ENCODE results near the gene PRDM16.

The PRDM16 gene

GRCh38 chr1:3332043-3332442 is 263.0 kb downstream of the PRDM16 start:
- DNase-seq, result no peak

DNA sequence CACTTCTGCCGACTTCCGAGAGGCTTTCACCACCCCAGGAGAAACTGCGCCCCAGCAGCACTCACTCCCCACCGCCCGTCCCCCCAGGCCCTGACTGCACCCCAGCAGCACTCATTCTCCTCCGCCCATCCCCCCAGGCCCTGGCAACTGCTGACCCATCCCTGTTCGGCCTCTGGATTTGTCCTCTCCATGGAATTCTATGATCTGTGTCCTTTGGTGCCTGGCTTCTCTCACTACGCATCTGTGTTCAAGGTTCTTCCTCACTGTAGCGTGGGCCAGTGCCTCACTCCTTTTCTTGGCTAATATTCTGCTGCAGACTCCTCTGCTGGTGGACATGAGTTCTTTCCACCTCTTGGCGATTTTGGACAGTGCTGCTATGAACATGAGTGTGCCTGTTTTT is 263.7 kb downstream of the PRDM16 start:
- DNase-seq, result no peak

GRCh38 chr1:3333903-3334302 is 264.9 kb downstream of the PRDM16 start:
- no peak for DNase-seq

GRCh38 chr1:3334366-3334765 is 265.4 kb downstream of the PRDM16 start:
- no peak for DNase-seq

DNA sequence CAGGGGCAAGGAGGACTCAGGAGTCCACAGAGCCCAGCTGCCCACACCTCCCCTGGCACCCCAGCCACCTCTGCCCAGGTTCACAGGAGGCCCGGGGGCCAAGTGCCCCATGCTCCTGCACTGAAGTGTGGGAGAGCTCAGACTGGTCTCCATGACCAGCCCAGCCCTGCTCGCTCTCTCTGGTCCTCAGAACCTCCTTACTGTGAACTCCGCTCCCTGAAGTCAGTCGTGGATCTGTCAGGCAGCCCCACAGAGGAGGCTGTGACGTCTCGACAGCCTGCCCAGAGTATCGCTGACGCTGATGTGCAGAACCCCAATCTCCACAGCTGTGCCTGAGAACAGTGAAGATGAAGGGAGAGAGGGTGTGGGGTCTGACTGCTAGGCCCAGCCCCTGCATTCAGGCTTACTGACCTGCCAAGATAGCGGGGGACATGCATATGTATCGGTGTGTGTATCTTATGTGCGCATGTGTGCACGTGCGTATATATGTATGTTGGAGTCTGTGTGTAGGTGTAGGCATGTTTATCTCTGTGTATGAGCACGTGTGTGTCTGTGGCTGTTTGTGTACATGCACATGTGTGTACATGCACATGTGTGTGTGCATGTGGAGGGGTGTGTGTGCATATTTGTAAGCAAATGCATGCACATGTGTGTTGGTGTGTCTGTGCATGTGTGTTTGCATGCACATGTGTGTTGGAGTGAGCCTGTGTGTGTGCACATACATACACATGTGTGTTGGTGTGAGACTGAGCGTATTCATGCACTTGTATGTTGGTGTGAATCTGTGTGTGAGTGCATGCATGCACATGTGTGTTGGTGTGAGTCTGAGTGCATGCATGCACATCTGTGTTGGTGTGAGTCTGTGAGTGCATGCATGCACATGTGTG is 267.0 kb downstream of the PRDM16 start:
- no peak for DNase-seq

- no peak for DNase-seq
These were observed 267.9 kb downstream of the PRDM16 start for GRCh38 chr1:3336641-3337630.

- DNase-seq, result no peak
These were observed 269.1 kb downstream of the PRDM16 start for GRCh38 chr1:3337798-3338724.

DNA sequence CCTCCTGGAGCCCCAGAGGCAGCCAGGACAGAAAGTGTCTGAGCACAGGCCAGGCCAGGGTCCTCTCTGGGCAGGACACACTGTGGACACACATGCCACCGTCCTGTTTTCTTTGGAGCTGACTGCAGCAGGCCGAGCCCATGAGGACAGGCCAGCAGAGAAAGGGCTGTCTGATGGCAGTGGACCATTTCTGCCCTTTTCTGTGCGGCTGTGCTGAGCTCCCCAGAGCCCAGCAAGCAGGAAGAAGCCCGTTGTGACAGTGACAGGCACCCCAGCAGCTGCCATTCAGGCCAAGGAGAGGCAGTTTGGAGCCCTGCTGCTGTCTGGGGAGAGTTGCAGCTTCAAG is 269.7 kb downstream of the PRDM16 start:
- DNase-seq, result no peak

- DNase-seq, result no peak
These were observed 270.9 kb downstream of the PRDM16 start for GRCh38 chr1:3339856-3340255.

GRCh38 chr1:3340548-3341235 is 271.7 kb downstream of the PRDM16 start:
- no peak for DNase-seq

DNA sequence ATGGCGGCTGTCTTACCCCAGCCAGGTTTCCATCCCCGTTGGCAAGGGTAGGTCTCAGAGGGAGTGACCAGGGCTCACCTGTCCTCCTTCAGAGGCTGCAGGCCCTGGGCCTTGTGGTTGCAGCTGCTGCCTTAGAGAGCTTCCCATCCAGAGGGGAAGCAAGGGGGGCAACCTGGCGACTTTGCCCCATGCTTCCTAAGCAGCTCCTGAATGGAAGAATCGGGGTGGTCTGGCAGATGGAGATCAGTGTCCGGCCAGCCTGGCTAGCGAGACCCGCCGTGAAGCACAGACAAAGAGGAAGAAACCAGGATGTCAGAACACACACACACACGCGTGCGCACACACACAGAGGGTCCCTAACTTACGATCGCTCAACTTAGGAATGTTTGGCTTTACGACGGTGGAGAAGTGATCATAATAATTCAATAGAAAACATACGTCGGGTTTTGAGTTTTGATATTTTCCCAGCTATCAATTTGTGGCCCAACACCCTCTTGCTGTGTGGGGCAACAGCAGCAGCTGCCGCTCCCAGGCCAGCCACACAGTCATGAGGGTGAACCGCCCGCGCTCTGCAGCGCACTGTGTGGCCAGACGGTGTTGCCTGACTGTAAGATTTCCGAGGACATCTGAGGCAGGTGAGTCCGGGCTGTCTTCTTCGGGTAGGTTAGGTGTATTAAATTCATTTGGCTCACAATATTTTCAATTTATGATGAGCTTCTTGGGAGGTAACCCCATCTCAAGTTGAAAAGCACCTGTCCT is 272.4 kb downstream of the PRDM16 start:
- DNase-seq, result no peak

- DNase-seq, result no peak
These were observed 274.0 kb downstream of the PRDM16 start for GRCh38 chr1:3342960-3343359.

DNA sequence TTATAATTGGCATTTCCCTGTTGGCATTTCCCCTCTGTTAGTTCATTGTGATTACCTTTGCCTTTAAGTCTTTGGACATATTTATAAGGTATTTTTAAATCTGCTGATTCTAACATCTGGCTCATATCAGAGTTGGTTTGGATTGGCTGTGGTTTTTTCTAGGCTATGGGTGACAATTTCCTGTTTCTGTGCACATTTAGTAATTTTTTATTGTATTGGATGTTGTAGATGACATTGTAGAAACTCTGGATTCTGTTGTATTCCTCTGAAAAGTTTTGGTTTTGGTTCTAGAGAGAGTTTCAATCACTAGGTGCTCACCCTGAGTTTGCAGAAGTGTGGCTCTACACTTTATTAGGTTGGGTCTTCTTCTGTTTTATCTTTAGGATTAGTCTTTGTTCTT is 275.4 kb downstream of the PRDM16 start:
- DNase-seq, result no peak

GRCh38 chr1:3345792-3346191 is 276.8 kb downstream of the PRDM16 start:
- no peak for DNase-seq

DNA sequence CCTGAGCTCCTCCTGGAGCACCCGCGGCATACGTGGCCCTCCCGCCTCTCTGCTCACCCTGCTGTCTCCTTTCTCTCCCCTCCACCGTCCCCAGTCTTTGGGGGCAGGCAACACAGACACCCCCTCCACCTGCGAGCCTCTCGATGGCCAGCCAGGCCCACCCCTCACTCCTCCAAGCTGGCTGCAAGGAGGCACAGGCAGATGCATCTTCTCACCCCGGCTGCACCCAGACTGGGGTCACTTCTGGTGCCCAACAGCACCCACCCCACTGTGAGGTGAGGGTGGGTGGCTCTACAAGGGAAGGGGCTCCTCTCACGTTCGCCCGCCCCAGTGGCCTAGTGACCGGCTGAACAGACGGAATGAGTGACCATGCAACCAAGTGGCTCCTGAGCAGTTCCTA is 277.5 kb downstream of the PRDM16 start:
- no peak for DNase-seq

GRCh38 chr1:3347257-3348020 is 278.4 kb downstream of the PRDM16 start:
- no peak for DNase-seq

DNA sequence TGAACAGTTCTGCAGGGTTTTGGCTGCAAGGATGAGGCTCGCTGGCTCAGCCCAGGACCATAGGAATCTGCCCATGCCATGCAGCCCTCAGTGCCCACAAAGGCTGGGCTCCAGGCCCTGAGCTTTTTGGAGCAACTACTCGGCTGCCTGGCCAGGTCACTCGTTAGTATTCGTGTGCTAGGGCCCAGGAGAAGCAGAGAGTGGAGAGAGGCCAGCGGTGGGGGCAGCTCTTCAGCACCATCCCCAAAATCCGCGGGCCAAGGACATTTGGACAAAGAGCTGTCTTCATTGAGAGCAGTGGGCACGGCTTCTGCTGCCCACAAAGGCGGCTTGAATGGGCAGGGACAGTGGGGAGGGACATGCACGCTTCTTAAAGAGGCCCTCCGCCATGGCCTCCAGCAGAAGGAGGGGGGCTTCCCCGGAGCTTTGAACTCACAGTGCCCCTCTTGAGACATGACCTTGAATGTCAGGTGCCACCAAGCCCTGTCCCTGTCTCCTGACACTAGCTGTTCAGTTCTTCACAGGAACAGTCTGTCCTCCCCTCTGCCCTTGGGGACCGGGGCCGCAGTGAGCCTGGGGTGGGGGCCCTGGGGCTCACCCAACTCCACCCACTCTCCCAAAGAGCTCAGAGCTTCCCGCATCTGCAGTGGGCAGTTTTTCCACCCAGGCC is 279.3 kb downstream of the PRDM16 start:
- DNase-seq, result no peak

GRCh38 chr1:3349161-3349967 is 280.4 kb downstream of the PRDM16 start:
- no peak for DNase-seq

GRCh38 chr1:3349968-3350299 is 280.9 kb downstream of the PRDM16 start:
- no peak for DNase-seq

Measured in NK-92 treated with Interleukin-12 subunit alpha and Interleukin-12 subunit beta, amount 100 ng/mL, for 24 hours (cell line).